Activated B cell treated with CpG ODN at 0.5 μM for 24 hours (primary cell): ENCODE results near the gene ANXA6. TPM values are rescaled to one million over a fixed set of nuclear protein-coding genes. Genes with fewer than 3 reads are reported as not detected.

ENCODE experiments used
- ATAC-seq: fragments of 200-7000 bp; cut with Tn5 transposase; one replicate; pipeline ENCODE4 v1.10.0; 2021; ENCODE audit warnings: low read depth, mild to moderate bottlenecking, moderate library complexity
- CTCF ChIA-PET: fragments of 350-600 bp; sonication (Branson Sonifier 250); formaldehyde crosslinking; loops from one replicate; lab custom pipeline; 2021; ENCODE audit warnings: antibody characterized with exemption; lab: Charles Lee
- POLR2A ChIA-PET: fragments of 350-600 bp; sonication (Branson Sonifier 250); formaldehyde crosslinking; loops from one replicate; lab custom pipeline; 2021; ENCODE audit warnings: antibody characterized with exemption; lab: Charles Lee
- DNase-seq: peaks from one replicate; pipeline ENCODE4 v3.0.0; 2022
- H3K27ac Mint-ChIP-seq: one replicate; pipeline ENCODE4 v1.8.0; 2020; ENCODE audit warnings: mixed read lengths
- H3K27me3 Mint-ChIP-seq: one replicate; pipeline ENCODE4 v1.8.0; 2021; ENCODE audit warnings: mixed read lengths
- H3K36me3 Mint-ChIP-seq: one replicate; pipeline ENCODE4 v1.8.0; 2021; ENCODE audit warnings: low read depth, mixed read lengths
- H3K4me1 Mint-ChIP-seq: one replicate; pipeline ENCODE4 v1.8.0; 2021; ENCODE audit warnings: mixed read lengths
- H3K4me3 Mint-ChIP-seq: one replicate; pipeline ENCODE4 v1.8.0; 2020; ENCODE audit warnings: mild to moderate bottlenecking, mixed read lengths
- H3K9me3 Mint-ChIP-seq: one replicate; pipeline ENCODE4 v1.8.0; 2020; ENCODE audit warnings: mixed read lengths
- CTCF ChIP-seq: fragments of 200-600 bp; IDR thresholded peaks from one replicate; pipeline ENCODE4 v1.8.0; 2022; ENCODE audit warnings: antibody characterized with exemption, mild to moderate bottlenecking
- intact Hi-C: fragments of 100-400 bp; cut with micrococcal nuclease; formaldehyde crosslinking; loops from one replicate; pipeline ENCODE4 v1.15.1; 2024
- total RNA-seq: library from RNA; stranded (reverse); gene quantifications from 2 replicates; pipeline ENCODE4 v1.2.3, GENCODE V29; 2022

ANXA6 gene
- 367 and 379 TPM in 2 replicates for total RNA-seq

- no peaks in the 10 kb centered on the region for H3K9me3 Mint-ChIP-seq
- H3K36me3 Mint-ChIP-seq: peaks cover 18% of the 10 kb centered on the region
- H3K4me3 Mint-ChIP-seq: peak within 1 kb of the TSS; percentile 91
- peak within 1 kb of the TSS; percentile 94 for H3K27ac Mint-ChIP-seq
- POLR2A ChIA-PET: interaction anchor here (0.7 to 9.1 kb wide), 20 partner anchors 9 to 106 kb away, joined by 3 to 92 read pairs (median 4); partner anchors contain the start of genes GM2A and TNIP1
- peak; percentile 72 for ATAC-seq
- DNase-seq: peak; percentile 62
- peaks cover 77% of the 10 kb centered on the region for H3K4me1 Mint-ChIP-seq
- no peak for TF ChIP-seq CTCF
- H3K27me3 Mint-ChIP-seq: no peaks in the 10 kb centered on the region
- intact Hi-C loops: loop anchor here (1.0 to 5.0 kb wide), 5 partner anchors 8 to 745 kb away; partner anchors contain the start of genes CD74 and RBM22
- CTCF ChIA-PET: interaction anchor here (0.7 to 13.6 kb wide), 8 partner anchors 9 to 148 kb away, joined by 3 to 128 read pairs (median 4); partner anchors contain the start of gene GM2A
Observed at GRCh38 chr5:151157426-151158286, at the start of gene ANXA6. Gene ANXA6 (minus strand): TSS chr5:151157779. CDS start chr5:151147901, 9,878 bp downstream.

GRCh38 chr5:151205411-151205810, 47.8 kb upstream of the ANXA6 start:
- intact Hi-C loops: no loop called here
- no peak for ATAC-seq
- Mint-ChIP-seq H3K27ac (peak overlapping the region; percentile 7), H3K27me3 (no peaks in the 10 kb centered on the region), H3K36me3 (peaks cover 40% of the 10 kb centered on the region), H3K4me1 (peaks cover 71% of the 10 kb centered on the region), H3K4me3 (no peak overlapping the region), H3K9me3 (no peaks in the 10 kb centered on the region)
- no peak for DNase-seq
- ChIA-PET POLR2A (interaction anchor here (0.6 kb wide), 1 partner anchor 176 kb away, joined by 6 read pairs; no protein-coding TSS in a partner anchor), CTCF (no interaction called here)
- no peak for TF ChIP-seq CTCF

- no peak for TF ChIP-seq CTCF
- ChIA-PET CTCF (no interaction called here), POLR2A (interaction anchor here (2.2 to 3.7 kb wide), 2 partner anchors 10 to 19 kb away, joined by 12 to 28 read pairs; partner anchors contain the start of gene CCDC69)
- H3K36me3 Mint-ChIP-seq: peaks cover 49% of the 10 kb centered on the region
- DNase-seq: no peak
- no peaks in the 10 kb centered on the region for H3K27me3 Mint-ChIP-seq
- H3K9me3 Mint-ChIP-seq: no peaks in the 10 kb centered on the region
- H3K27ac Mint-ChIP-seq: no peak overlapping the region
- intact Hi-C loops: no loop called here
- peaks cover 63% of the 10 kb centered on the region for H3K4me1 Mint-ChIP-seq
- H3K4me3 Mint-ChIP-seq: no peak overlapping the region
- ATAC-seq: no peak
Observed at GRCh38 chr5:151204051-151204450, 46.5 kb upstream of the ANXA6 start.

GRCh38 chr5:151202381-151203139, 45.0 kb upstream of the ANXA6 start:
- DNase-seq (no peak), ATAC-seq (peak; percentile 77)
- no peak for TF ChIP-seq CTCF
- Mint-ChIP-seq H3K4me3 (peak overlapping the region; percentile 19), H3K36me3 (peaks cover 59% of the 10 kb centered on the region), H3K4me1 (peaks cover 60% of the 10 kb centered on the region), H3K27me3 (no peaks in the 10 kb centered on the region), H3K27ac (peak overlapping the region; percentile 56), H3K9me3 (no peaks in the 10 kb centered on the region)
- intact Hi-C loops: no loop called here
- ChIA-PET POLR2A (interaction anchor here (0.6 to 3.7 kb wide), 12 partner anchors 9 to 793 kb away, joined by 3 to 28 read pairs (median 4); partner anchors contain the start of gene CCDC69), CTCF (interaction anchor here (1.0 to 2.7 kb wide), 3 partner anchors 11 to 38 kb away, joined by 5 to 7 read pairs (median 7); no protein-coding TSS in a partner anchor)
